Activated CD8-positive, alpha-beta memory T cell treated with anti-CD3 and anti-CD28 coated beads, Interleukin-2, amount 10 ng/mL, durations not matched to agents 7 days and 5 days (primary cell): Measurements from ENCODE around the gene FER. TPM values are rescaled to one million over a fixed set of nuclear protein-coding genes. Genes with fewer than 3 reads are reported as not detected.

ENCODE experiments used
- ATAC-seq: fragments of 150-1000 bp; cut with Tn5 transposase; one replicate; pipeline ENCODE4 v1.10.0; 2021; ENCODE audit warnings: moderate library complexity
- CTCF ChIA-PET: fragments of 350-600 bp; sonication (Branson Sonifier 250); formaldehyde crosslinking; loops from one replicate; lab custom pipeline; 2021; ENCODE audit warnings: antibody characterized with exemption; lab: Charles Lee
- DNase-seq: peaks from one replicate; pipeline ENCODE4 v3.0.0-alpha.2; 2020
- H3K27ac Mint-ChIP-seq: one replicate; pipeline ENCODE4 v1.8.0; 2021; ENCODE audit warnings: mild to moderate bottlenecking, mixed read lengths
- H3K27me3 Mint-ChIP-seq: one replicate; pipeline ENCODE4 v1.8.0; 2021; ENCODE audit warnings: mixed read lengths
- H3K36me3 Mint-ChIP-seq: one replicate; pipeline ENCODE4 v1.8.0; 2021; ENCODE audit warnings: mild to moderate bottlenecking, mixed read lengths
- H3K4me1 Mint-ChIP-seq: one replicate; pipeline ENCODE4 v1.8.0; 2021; ENCODE audit warnings: mixed read lengths
- H3K4me3 Mint-ChIP-seq: one replicate; pipeline ENCODE4 v1.8.0; 2021; ENCODE audit warnings: mild to moderate bottlenecking, moderate library complexity, mixed read lengths
- H3K9me3 Mint-ChIP-seq: one replicate; pipeline ENCODE4 v1.8.0; 2022; ENCODE audit warnings: low read depth, mixed read lengths
- total RNA-seq, 2 experiments: library from RNA; stranded (reverse); gene quantifications; one replicate each; pipeline ENCODE4 v1.2.3, GENCODE V29; 2021

Gene FER
- total RNA-seq, 2 experiments from 2014 or later: 9.0 to 11.7 TPM

- no peak for ATAC-seq
- H3K4me1 Mint-ChIP-seq: no peaks in the 10 kb centered on the region
- H3K36me3 Mint-ChIP-seq: no peaks in the 10 kb centered on the region
- CTCF ChIA-PET: no interaction called here
- no peaks in the 10 kb centered on the region for H3K9me3 Mint-ChIP-seq
- no peaks in the 10 kb centered on the region for H3K27me3 Mint-ChIP-seq
- no peak overlapping the region for H3K27ac Mint-ChIP-seq
- H3K4me3 Mint-ChIP-seq: no peak overlapping the region
- DNase-seq: no peak
Measured at GRCh38 chr5:109126481-109126880, 378.8 kb downstream of the FER start.

- H3K9me3 Mint-ChIP-seq: no peaks in the 10 kb centered on the region
- no peaks in the 10 kb centered on the region for H3K4me1 Mint-ChIP-seq
- DNase-seq (no peak), ATAC-seq (no peak)
- H3K36me3 Mint-ChIP-seq: no peaks in the 10 kb centered on the region
- H3K4me3 Mint-ChIP-seq: no peak overlapping the region
- H3K27ac Mint-ChIP-seq: no peak overlapping the region
- CTCF ChIA-PET: no interaction called here
- H3K27me3 Mint-ChIP-seq: no peaks in the 10 kb centered on the region
Measured at GRCh38 chr5:109136906-109137305, 389.2 kb downstream of the FER start.

GRCh38 chr5:109141222-109142200 is 393.8 kb downstream of the FER start:
- no peak for ATAC-seq
- Mint-ChIP-seq H3K4me1 (no peaks in the 10 kb centered on the region), H3K27me3 (no peaks in the 10 kb centered on the region), H3K9me3 (no peaks in the 10 kb centered on the region), H3K4me3 (no peak overlapping the region), H3K36me3 (no peaks in the 10 kb centered on the region), H3K27ac (no peak overlapping the region)
- DNase-seq: no peak
- CTCF ChIA-PET: no interaction called here

DNA sequence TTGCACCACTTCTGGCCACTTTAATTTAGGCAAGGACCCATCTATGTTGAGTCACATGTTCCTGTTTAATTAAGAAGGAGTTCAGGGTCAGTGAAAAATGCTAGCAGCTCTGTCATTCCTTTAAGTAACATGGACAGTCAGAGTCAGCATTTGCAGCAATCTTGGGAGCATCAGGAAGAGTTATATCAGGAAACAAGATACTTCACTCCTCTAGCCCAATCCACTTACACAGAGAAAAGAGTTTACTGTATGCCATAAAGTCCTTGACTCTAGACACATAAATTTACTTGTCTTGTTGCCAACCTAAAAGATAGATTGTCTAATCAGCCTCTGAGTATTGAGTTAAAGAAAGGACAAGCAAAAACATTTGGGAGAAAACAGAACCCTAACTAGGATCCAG is 395.3 kb downstream of the FER start:
- H3K4me1 Mint-ChIP-seq: no peaks in the 10 kb centered on the region
- H3K36me3 Mint-ChIP-seq: no peaks in the 10 kb centered on the region
- H3K27me3 Mint-ChIP-seq: no peaks in the 10 kb centered on the region
- CTCF ChIA-PET: no interaction called here
- no peak overlapping the region for H3K27ac Mint-ChIP-seq
- H3K4me3 Mint-ChIP-seq: no peak overlapping the region
- no peak for DNase-seq
- ATAC-seq: no peak
- H3K9me3 Mint-ChIP-seq: no peaks in the 10 kb centered on the region

DNA sequence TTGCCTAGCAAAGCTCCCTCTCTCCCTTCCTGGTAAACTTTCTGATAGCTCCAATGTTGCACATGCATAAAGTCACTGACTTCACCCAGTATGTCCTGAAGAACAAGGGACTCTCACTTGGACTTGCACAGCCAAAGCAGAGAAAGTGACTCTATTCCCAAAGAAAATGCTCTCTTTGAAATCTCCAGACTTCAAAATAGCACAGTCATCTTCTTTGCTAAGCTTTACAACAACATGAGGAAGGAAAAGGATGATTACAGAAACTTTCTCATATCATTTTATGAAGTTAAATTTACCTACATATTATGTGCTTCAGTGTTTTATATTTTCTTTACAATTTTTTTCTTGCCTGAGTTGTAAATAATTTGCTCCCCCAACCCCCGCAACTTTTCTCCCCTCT is 397.4 kb downstream of the FER start:
- Mint-ChIP-seq H3K27ac (no peak overlapping the region), H3K36me3 (no peaks in the 10 kb centered on the region), H3K4me1 (peaks cover under 1% of the 10 kb centered on the region), H3K27me3 (no peaks in the 10 kb centered on the region), H3K9me3 (no peaks in the 10 kb centered on the region), H3K4me3 (no peak overlapping the region)
- ATAC-seq (no peak), DNase-seq (no peak)
- CTCF ChIA-PET: no interaction called here

- H3K27ac Mint-ChIP-seq: no peak overlapping the region
- H3K36me3 Mint-ChIP-seq: no peaks in the 10 kb centered on the region
- no peak for DNase-seq
- no peak for ATAC-seq
- peaks cover 3% of the 10 kb centered on the region for H3K4me1 Mint-ChIP-seq
- no peak overlapping the region for H3K4me3 Mint-ChIP-seq
- H3K9me3 Mint-ChIP-seq: no peaks in the 10 kb centered on the region
- no peaks in the 10 kb centered on the region for H3K27me3 Mint-ChIP-seq
- CTCF ChIA-PET: no interaction called here
Measured at GRCh38 chr5:109146591-109146990, 398.9 kb downstream of the FER start.

GRCh38 chr5:109152565-109152964 is 404.9 kb downstream of the FER start:
- no peaks in the 10 kb centered on the region for H3K9me3 Mint-ChIP-seq
- ATAC-seq (no peak), DNase-seq (no peak)
- no peaks in the 10 kb centered on the region for H3K36me3 Mint-ChIP-seq
- H3K27ac Mint-ChIP-seq: no peak overlapping the region
- H3K4me1 Mint-ChIP-seq: peaks cover 3% of the 10 kb centered on the region
- H3K4me3 Mint-ChIP-seq: no peak overlapping the region
- H3K27me3 Mint-ChIP-seq: no peaks in the 10 kb centered on the region
- CTCF ChIA-PET: no interaction called here

- Mint-ChIP-seq H3K27me3 (no peaks in the 10 kb centered on the region), H3K4me3 (no peak overlapping the region), H3K36me3 (no peaks in the 10 kb centered on the region)
Measured at GRCh38 chr5:109155625-109156024, 407.9 kb downstream of the FER start.

GRCh38 chr5:109156885-109157284 is 409.2 kb downstream of the FER start:
- ATAC-seq (no peak), DNase-seq (no peak)
- CTCF ChIA-PET: no interaction called here
- Mint-ChIP-seq H3K27me3 (no peaks in the 10 kb centered on the region), H3K36me3 (no peaks in the 10 kb centered on the region), H3K27ac (no peak overlapping the region), H3K9me3 (no peaks in the 10 kb centered on the region), H3K4me1 (no peaks in the 10 kb centered on the region), H3K4me3 (no peak overlapping the region)

More at GRCh38 chr5:109155625-109156024, 407.9 kb downstream of the FER start:
- no peaks in the 10 kb centered on the region for H3K9me3 Mint-ChIP-seq
- H3K27ac Mint-ChIP-seq: no peak overlapping the region
- no peak for ATAC-seq
- CTCF ChIA-PET: no interaction called here
- no peaks in the 10 kb centered on the region for H3K4me1 Mint-ChIP-seq
- DNase-seq: no peak

- DNase-seq: no peak
- no peak for ATAC-seq
- no peak overlapping the region for H3K4me3 Mint-ChIP-seq
- no peaks in the 10 kb centered on the region for H3K27me3 Mint-ChIP-seq
- H3K9me3 Mint-ChIP-seq: no peaks in the 10 kb centered on the region
- CTCF ChIA-PET: no interaction called here
- H3K4me1 Mint-ChIP-seq: no peaks in the 10 kb centered on the region
- no peaks in the 10 kb centered on the region for H3K36me3 Mint-ChIP-seq
- H3K27ac Mint-ChIP-seq: no peak overlapping the region
Measured at GRCh38 chr5:109160468-109160867, 412.8 kb downstream of the FER start.

DNA sequence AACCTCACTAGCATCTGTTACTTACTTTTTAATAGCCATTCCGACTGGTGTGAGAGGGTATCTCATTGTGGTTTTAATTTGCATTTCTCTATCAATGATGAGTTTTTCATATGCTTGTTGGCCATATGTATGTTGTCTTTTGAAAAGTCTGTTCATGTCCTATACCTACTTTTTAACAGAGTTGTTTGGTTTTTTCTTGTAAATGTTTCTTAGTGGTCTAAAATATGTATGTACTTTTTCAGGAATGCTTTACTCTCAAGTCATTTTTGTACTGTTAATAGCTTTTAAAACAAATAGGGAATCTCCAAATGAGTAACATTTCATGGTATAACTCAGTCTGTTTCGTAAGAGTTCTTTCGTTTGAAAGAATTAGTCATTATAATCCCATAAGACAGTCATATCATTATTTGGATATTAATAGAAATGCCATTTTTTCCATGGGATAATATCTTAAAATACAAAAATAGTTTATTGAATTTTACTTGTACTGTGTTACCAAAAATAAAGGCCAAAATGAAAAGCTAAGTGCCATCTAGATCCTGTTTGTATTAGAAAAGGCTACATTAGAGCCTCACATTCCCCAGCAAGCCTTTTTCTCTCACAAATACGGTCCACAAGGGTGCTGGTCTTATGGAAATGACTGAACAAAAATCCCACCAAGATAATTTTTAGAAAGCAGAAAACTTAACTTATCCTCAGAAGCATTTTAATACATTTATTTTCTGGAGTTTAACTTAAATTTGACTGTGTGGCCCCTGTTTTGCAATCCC is 414.4 kb downstream of the FER start:
- no peak overlapping the region for H3K27ac Mint-ChIP-seq
- no peaks in the 10 kb centered on the region for H3K9me3 Mint-ChIP-seq
- ATAC-seq: no peak
- H3K36me3 Mint-ChIP-seq: no peaks in the 10 kb centered on the region
- no peak for DNase-seq
- H3K4me1 Mint-ChIP-seq: no peaks in the 10 kb centered on the region
- no peaks in the 10 kb centered on the region for H3K27me3 Mint-ChIP-seq
- no peak overlapping the region for H3K4me3 Mint-ChIP-seq
- CTCF ChIA-PET: no interaction called here

GRCh38 chr5:109163336-109163735 is 415.6 kb downstream of the FER start:
- Mint-ChIP-seq H3K27ac (no peak overlapping the region), H3K4me3 (no peak overlapping the region), H3K9me3 (no peaks in the 10 kb centered on the region), H3K36me3 (no peaks in the 10 kb centered on the region), H3K27me3 (no peaks in the 10 kb centered on the region), H3K4me1 (no peaks in the 10 kb centered on the region)
- CTCF ChIA-PET: no interaction called here
- DNase-seq (no peak), ATAC-seq (no peak)

- CTCF ChIA-PET: no interaction called here
- no peak for ATAC-seq
- no peak overlapping the region for H3K27ac Mint-ChIP-seq
- no peaks in the 10 kb centered on the region for H3K36me3 Mint-ChIP-seq
- DNase-seq: no peak
- no peaks in the 10 kb centered on the region for H3K4me1 Mint-ChIP-seq
- H3K4me3 Mint-ChIP-seq: no peak overlapping the region
- no peaks in the 10 kb centered on the region for H3K9me3 Mint-ChIP-seq
- H3K27me3 Mint-ChIP-seq: no peaks in the 10 kb centered on the region
Measured at GRCh38 chr5:109164001-109164400, 416.3 kb downstream of the FER start.

GRCh38 chr5:109167586-109167985 is 419.9 kb downstream of the FER start:
- CTCF ChIA-PET: no interaction called here
- ATAC-seq (no peak), DNase-seq (no peak)
- Mint-ChIP-seq H3K9me3 (no peaks in the 10 kb centered on the region), H3K27ac (no peak overlapping the region), H3K4me1 (no peaks in the 10 kb centered on the region), H3K4me3 (no peak overlapping the region), H3K36me3 (no peaks in the 10 kb centered on the region), H3K27me3 (no peaks in the 10 kb centered on the region)
